LNCaP clone FGC (cell line): ENCODE results near the gene CCDC89.

ENCODE experiments used
- DNase-seq: peaks from one replicate; pipeline ENCODE4 v3.0.0-alpha.2; 2011; ENCODE audit warnings: low read depth
- H3K4me3 ChIP-seq: 2 replicates; pipeline ENCODE4 v1.5.1; 2011; ENCODE audit warnings: mild to moderate bottlenecking, low read depth, low read length, control low read depth
- TF ChIP-seq, protein P1 (sequence below): IDR thresholded peaks from 2 replicates; pipeline ENCODE4 v1.5.1; 2012; ENCODE audit warnings: mild to moderate bottlenecking; ENCODE audit not compliant: control insufficient read depth, insufficient read depth; ENCODE audit errors: extremely low read depth

Gene CCDC89

DNA sequence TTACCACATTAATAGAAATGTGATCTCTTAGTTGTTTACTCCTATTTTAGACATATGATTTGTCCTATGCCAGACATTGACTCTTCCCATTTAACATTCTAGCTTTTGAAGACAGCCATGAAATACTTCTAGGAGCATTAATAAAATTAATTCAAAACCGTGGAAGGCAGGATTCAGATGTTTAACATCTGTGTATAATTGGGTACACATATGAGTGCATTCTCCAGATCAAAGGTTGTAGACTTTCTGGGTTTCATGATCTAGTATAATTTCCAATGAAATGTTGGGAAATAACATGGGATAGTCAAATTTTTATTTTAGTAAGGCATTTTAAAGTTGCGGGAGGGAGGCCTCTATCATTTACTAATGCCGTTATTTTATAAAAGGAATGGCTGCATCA, 35.2 kb upstream of the CCDC89 start:
- H3K4me3 ChIP-seq: no peak overlapping the region
- DNase-seq: no peak
- TF ChIP-seq, protein P1, sequence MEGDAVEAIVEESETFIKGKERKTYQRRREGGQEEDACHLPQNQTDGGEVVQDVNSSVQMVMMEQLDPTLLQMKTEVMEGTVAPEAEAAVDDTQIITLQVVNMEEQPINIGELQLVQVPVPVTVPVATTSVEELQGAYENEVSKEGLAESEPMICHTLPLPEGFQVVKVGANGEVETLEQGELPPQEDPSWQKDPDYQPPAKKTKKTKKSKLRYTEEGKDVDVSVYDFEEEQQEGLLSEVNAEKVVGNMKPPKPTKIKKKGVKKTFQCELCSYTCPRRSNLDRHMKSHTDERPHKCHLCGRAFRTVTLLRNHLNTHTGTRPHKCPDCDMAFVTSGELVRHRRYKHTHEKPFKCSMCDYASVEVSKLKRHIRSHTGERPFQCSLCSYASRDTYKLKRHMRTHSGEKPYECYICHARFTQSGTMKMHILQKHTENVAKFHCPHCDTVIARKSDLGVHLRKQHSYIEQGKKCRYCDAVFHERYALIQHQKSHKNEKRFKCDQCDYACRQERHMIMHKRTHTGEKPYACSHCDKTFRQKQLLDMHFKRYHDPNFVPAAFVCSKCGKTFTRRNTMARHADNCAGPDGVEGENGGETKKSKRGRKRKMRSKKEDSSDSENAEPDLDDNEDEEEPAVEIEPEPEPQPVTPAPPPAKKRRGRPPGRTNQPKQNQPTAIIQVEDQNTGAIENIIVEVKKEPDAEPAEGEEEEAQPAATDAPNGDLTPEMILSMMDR: no peak

DNA sequence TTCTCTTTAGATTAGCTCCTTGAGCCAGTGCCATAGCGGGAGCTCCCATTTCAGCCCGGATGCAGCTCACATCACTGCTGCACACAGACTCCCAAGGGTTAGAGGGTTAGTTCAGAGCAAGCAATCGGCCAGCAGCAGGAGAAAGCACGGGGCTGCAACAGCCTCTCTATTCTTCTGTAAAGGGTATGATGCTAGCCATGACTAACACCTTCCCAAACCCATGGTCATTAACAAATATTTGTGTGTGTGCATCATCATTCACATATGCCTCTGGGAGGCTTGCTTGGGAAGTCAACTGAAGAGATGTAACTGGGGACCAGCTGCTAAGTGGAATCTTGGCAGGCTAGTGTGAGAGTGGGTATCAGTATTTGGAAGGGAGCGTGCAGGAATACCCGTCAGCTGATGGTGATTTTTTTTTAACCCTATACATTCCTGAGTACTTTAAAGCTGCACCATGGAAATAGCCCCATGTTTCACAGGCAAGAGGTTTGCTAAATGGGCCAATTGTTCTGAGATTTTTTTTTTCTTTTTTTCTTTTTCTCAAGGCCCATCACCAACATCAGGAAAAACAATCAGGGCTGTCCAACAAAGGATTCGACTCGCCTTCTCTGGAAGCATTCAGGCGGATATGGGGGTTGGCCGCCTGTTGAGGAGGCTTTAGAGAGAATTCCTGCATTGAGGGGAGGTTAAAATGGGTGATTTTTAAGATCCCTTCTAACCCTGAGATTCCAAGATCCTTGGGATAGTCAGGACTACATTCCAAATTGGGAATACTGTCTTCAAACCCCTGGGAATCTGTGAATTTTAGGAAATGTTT, 33.2 kb upstream of the CCDC89 start:
- no peak for DNase-seq
- no peak overlapping the region for H3K4me3 ChIP-seq
- TF ChIP-seq, protein P1: no peak

DNA sequence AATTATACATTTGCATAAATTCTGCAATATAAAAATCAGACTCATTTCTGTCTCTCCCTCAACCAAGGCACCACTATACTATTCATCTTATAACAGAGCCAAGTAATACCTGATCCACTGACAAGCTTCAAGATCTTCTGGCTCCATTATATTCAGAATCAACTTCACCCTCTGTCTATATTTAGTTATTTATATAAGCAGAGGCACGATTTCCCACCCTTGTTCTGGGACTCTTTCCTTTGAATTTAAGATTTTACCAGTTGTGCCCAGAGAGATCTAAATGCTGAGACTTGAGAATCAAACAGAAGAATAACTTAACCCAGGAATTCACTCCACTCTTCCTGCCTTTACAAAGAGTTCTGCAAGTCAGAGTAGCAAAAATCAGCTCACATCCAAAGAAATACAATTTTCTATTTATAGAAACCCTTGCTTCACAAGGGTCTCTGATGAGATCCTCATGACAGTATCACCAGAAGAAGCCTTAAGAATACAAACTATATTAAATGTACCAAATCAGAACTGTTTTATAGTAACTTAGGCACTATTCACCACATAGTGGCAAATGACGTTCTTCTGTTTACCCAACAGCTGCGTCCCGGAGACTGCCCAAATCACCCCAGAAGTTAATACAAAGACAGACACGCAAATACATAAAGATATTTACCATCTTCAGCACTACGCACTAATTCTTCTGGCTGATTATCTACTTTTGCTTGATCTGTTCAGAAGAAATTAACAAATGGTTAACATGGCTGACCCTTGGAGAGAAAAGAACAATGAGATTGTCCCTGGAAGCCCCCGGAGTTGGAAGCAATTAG, 32.3 kb upstream of the CCDC89 start:
- TF ChIP-seq, protein P1: no peak
- no peak for DNase-seq
- H3K4me3 ChIP-seq: no peak overlapping the region

DNA sequence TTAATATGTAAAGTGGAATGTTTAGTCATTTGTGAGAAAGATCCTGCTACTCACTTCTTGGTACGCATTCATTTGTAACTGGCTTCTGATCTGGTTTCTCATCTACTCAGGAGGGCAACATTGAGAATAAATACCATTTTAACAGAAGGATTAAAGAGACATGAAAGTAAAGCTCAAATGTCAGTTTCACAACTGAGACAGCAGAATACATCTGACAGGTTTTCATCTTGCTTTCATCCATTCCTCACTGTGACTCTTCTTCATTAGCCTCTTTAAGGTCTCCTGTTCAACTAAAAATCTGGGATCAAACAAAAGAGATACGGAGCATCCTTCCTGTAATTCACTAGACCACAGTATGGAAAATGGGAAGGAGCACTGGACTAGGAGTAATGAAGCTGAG, 31.4 kb upstream of the CCDC89 start:
- H3K4me3 ChIP-seq: no peak overlapping the region
- no peak for DNase-seq
- TF ChIP-seq, protein P1: no peak

DNA sequence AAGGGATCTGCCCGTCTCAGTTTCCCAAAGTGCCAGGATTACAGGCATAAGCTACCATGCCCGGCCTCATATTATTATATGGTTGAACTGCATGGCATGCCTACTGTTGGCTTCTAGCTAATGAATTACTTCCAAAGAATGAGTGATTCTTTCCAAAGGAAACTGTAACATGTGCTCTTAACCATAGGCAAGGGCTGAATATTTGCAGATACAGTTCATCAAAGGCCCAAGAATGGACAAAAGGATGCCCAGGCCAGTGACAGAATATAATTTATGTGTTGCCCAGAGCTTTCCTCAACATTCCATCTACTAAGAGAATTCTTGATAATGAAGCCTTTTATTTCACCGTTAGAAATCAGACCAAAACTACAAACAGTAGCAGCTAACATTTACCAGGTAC, 27.0 kb upstream of the CCDC89 start:
- H3K4me3 ChIP-seq: no peak overlapping the region
- no peak for DNase-seq
- TF ChIP-seq, protein P1: no peak

DNA sequence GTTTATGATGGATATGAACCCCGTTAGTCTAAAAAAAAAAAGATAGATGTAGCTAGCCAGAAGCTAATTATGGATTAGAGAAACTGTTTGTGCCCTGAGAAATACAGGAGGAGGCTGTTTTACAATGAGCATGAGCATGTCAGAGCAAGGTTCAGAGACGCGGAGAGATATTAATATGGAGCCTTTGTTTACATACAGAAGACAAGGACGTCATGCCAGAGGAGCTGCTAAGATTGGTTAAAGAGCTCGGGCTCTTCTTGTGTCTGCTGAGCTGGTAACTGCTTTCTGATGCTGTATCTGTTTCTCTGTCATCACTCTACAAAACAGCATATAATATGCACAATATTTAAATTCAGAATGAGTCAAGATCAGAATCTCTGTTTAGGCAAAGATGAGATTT, 24.9 kb upstream of the CCDC89 start:
- TF ChIP-seq, protein P1: no peak
- H3K4me3 ChIP-seq: no peak overlapping the region
- no peak for DNase-seq
